GM19468 (cell line): ENCODE measurements around the gene MSX2.

Experiments
- ATAC-seq: cut with Tn5 transposase; IDR thresholded peaks from one replicate; pipeline ENCODE4 v1.9.1; 2021; ENCODE audit warnings: mild to moderate bottlenecking, moderate library complexity, moderate number of reproducible peaks; ENCODE audit not compliant: unreplicated experiment; ENCODE audit errors: extremely low read depth

Gene MSX2

DNA sequence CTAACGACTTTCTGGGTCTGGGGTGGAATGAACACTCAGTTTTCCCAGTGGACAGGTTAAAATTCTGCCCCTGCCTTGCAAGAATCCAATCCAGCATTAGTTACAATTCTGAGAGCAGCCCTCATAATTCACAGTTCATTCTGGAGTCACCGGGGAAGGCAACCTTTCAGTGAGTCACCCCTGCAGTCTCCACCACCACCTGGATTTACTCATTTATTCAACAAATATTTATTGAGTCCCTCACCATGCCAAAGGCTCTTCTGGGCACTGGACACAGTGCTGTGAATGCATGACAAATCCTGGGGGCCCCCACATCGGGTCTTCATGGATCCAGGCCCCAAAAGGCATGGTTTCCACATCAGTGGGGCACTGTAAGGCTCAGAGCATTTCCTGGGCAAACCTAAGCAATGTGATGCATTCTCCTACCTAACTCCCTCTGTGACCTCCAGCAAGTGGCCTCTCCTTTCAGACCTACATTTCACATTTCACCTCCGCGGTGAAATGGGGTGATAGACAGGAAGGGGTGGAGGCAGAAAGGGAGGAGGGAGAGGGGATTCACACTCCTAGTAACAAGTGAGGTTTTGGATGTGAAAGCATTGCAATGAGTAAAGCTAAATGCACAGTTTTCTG lies 6.4 kb upstream of the MSX2 start:
- ATAC-seq, result no peak

GRCh38 chr5:174718880-174719610 lies 5.3 kb upstream of the MSX2 start:
- no peak for ATAC-seq

GRCh38 chr5:174719793-174720611 lies 4.4 kb upstream of the MSX2 start:
- no peak for ATAC-seq

- ATAC-seq, result no peak
These were observed 3.5 kb upstream of the MSX2 start for GRCh38 chr5:174720612-174721529.

- ATAC-seq, result no peak
These were observed 2.6 kb upstream of the MSX2 start for GRCh38 chr5:174721530-174722432.

DNA sequence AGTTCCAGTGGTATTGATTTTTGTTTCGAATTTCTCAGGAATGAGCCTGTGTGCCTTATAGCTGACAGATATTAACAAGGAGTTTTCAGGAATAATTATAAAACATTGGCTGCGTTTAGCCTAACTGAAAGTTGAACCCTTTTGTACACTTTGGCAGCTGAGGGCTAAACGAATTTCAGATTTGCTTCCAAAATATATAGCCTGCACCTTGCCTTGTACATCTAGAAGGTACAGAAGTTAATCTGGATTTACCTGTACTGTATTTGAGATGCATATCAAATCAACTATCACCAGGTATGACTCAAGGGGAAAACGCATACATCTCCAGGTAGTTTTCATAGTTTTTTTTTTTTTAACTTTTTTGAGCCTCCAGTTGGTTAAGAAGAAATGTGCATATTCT lies 1.9 kb upstream of the MSX2 start:
- ATAC-seq, result no peak

GRCh38 chr5:174723315-174723978 lies 935 bp upstream of the MSX2 start:
- ATAC-seq, result no peak

DNA sequence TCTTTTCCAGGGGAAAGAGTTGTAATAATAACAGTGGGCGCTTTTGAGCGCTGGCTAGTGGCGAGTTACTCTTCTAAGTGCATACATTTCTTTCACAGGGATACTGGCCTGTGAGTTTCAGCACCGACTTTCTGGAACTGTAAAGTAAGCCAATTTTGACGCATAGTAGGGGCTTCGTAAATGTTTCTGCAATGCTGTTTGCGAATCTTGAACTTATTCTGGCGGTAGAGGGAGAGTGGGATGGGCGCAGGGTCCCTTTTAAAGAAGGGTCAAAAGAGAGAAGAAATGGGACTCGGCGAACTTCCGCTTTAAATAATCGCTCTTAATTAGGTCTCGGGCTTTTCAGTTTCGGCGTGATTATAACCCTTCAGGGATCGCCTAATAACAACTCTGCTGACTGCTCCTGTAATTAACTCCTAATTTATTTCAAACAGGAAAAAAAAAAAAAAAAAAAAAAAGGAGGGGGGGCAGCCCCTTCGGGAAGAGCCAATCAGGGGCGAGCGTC lies 351 bp upstream of the MSX2 start:
- ATAC-seq, result no peak

- no peak for ATAC-seq
These were observed 1.0 kb downstream of the MSX2 start for GRCh38 chr5:174725261-174725990.

GRCh38 chr5:174725991-174726601 lies 1.7 kb downstream of the MSX2 start:
- ATAC-seq, result no peak

- no peak for ATAC-seq
These were observed 2.8 kb downstream of the MSX2 start for GRCh38 chr5:174726916-174727793.

GRCh38 chr5:174727794-174728680 lies 3.7 kb downstream of the MSX2 start:
- ATAC-seq, result no peak

GRCh38 chr5:174729075-174729680 lies 4.8 kb downstream of the MSX2 start:
- ATAC-seq, result no peak

GRCh38 chr5:174731214-174732035 lies 7.0 kb downstream of the MSX2 start:
- no peak for ATAC-seq
